NCI-H2107 treated with DMSO at 0.1 percent for 48 hours (cell line): ENCODE measurements around the gene LRRN4CL.

Experiments
- DNase-seq: peaks from one replicate; lab custom pipeline; 2025; ENCODE audit not compliant: unreplicated experiment; lab: John Stamatoyannopoulos, UW

Gene LRRN4CL

DNA sequence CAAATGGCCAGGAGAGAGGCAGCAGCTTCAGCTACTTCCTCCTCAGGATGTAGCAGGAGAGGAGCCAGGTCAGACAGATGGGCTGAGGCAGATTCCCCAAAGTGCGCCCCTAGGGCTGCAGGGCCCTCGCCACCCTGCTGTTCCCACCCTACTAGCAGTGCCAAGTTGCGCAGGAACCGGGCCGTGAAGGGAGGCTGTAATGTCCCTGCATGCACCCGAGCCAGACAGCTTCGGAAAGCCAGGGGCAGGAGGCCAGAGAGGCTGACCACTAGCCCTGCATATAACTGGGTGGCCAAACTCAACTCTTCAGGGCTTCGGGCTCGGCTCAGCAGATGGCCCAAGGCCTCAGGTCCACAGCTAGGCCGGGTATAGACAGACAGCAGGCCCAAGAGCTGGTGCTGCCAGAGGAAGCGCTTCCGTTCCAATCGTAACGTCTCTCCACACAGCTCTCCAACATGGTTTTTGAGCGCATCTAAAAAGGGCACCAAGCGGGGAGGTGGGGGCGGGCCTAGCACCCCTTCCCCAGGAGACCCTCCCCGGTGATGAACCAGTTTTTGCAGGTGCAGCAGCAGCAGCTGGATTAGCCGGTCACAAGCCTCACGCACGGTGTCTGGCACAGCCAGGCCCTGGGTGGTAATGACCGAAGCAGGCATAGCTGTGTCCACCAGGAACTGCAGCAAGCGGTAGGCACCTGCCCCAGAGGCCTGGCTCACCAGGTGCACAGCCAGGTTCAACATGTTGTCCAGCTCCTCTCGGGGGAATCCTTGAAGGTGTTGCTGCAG is 41.0 kb downstream of the LRRN4CL start:
- DNase-seq, result no peak

DNA sequence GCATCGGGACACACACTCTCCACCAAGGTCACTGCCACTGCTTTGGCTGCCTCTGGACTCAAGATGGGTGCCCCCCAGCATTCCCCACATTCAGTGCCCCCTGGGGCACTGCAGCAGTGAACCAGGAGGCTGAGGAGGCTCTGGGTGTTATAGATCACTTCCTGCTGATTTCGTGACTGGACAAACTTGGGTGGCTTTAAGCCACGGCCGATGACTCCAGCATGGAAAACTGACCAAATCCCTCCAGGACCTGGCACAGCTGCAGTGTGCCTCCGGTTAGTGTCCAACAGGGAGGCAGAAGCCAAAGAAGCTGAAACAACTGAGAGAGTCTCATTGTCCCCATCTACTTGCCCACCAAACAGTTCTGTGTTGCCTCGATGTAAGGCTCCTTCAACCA is 41.7 kb downstream of the LRRN4CL start:
- no peak for DNase-seq

DNA sequence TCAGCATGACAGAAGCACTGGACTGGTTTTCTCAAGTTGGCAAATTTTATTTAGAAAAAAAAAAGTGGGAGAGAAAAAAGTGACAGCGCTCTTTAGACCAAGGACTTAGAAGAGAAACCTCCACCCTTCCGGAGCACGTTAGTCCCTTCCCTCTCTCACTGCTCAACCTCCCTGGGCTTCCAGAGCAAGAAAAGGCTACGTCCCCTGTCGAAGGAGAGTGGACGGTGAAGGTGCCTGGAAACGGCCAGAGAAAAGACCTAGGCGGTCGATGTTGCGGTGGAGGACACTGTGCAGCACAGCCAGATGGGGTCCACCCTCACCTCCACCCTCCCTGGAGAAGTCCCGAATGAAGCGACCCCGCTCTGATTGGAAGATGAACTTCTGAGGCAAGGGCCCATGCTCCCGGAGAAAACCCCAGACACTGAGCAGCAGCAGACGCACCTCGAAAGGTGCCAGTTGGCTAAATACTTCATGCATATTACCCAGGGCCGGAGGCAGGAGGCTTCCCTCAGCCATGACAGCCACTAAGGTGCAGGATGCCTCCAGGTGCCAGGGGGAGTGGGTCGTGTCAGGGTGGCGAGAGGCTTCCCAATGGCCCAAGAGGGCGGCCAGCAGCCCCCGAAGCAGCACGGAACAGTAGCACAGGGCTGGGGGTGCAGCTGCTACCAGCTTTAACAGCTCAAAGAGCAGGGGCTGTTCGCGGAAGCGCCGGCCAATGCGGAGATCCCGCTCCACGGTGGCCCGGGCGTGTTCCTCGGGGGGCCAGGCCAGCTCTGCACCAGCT is 42.3 kb downstream of the LRRN4CL start:
- no peak for DNase-seq

DNA sequence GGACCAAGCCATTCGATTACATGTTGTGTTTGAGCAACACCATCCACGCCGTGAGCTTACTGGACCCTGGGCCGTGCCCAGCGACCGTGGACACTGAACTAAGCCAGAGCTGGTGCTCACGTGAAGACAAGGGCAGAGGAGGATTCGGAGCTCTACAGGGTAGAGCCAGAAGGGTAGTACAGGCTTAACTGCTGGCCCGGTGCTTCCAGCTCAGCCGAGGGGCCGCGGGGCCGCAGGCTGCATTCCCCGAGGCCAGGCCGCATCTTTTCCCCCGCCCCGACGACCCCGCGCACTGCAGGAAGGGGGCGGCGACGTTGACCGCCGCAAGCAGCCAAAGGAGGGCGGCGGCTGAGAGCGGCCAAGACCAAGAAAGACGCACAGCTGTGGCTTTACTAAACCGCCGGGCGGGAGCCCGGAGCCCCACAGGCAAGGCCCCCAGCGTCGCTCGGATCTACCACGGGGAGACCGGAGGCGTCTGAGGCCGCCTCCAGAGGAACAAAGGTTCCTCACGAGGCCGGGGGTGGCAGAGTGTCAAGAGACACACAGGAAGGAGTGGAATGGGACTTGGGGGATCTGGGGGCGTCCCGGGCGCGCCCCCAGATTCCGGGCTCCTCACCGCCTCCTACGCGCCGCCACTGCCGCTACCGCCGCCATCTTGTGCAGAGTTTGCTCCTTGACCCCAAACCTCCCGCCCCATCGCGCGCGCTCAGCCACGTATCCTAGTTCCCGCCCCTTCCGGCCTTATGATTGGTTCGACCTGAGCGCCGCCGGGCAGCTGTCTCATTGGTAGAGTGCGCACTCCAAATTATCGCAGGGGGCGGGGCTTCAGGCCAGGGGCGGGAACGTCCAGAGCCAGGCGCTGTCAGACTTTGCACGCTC is 43.1 kb downstream of the LRRN4CL start, which contains the start of gene GANAB:
Gene GANAB, minus strand, starts transcription at position 668 of the 879 bp plus-strand sequence. Its CDS starts 14 bp downstream, at position 654.
- peak; percentile 95 for DNase-seq

DNA sequence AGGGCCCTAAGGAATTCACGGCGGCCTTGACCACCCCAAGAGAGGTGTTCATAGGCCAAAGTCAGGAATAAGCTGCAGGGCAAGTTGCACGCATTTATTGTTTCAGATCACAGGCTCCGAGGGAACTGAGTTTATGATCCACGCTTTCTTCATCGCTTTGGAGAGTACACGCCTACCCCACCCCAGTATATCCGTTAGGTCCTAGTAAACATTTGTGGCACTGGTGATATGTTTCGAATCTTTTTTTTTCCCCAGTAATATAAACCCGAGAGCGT is 43.7 kb downstream of the LRRN4CL start:
- no peak for DNase-seq

DNA sequence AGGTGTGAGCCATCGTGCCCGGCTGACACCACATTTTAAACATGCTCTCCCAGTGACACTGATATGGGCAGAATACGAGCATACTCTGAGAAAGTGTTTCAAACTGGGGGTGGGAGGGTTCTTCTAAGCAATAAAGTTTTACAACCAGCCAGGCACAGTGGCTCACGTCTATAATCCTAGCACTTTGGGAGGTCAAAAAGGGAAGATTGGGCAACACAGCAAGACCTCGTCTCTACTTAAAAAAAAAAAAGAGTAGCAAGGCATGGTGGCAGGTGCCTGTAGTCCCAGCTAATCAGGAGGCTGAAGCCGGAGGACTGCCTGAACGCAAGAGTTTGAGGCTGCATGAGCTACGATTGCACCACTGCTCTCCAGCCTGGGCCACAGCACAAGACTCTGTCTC is 45.1 kb downstream of the LRRN4CL start:
- DNase-seq, result no peak
